MCF 10A (cell line): ENCODE results near the gene PLSCR5. TPM values are rescaled to one million over a fixed set of nuclear protein-coding genes. Genes with fewer than 3 reads are reported as not detected.

Experiments used
- BruUV-seq: library from RNA; stranded (reverse); fragments of 400-500 nt; replicated peaks from 2 replicates; lab custom pipeline; 2021; lab: Mats Ljungman, UMichigan
- CTCF ChIA-PET: fragments of 300-600 bp; sonication (Branson Sonifier 250); formaldehyde crosslinking; extraction: SDS; loops from one replicate; lab custom pipeline; 2021; ENCODE audit warnings: antibody characterized with exemption, inconsistent platforms; lab: Yijun Ruan, JAX
- POLR2A ChIA-PET: fragments of 300-600, 350-650 bp; sonication (Branson Sonifier 250); formaldehyde crosslinking; extraction: SDS; loops from one replicate; lab custom pipeline; 2020; ENCODE audit warnings: antibody characterized with exemption, inconsistent platforms; lab: Yijun Ruan, JAX
- DNase-seq: peaks from one replicate; pipeline ENCODE4 v3.0.0-alpha.2; 2018; ENCODE audit not compliant: unreplicated experiment
- H3K27ac Mint-ChIP-seq: one replicate; pipeline ENCODE4 v1.8.0; 2022; ENCODE audit warnings: mild to moderate bottlenecking, low read depth, mixed read lengths; ENCODE audit not compliant: unreplicated experiment
- H3K27me3 Mint-ChIP-seq: one replicate; pipeline ENCODE4 v1.8.0; 2022; ENCODE audit warnings: mixed read lengths; ENCODE audit not compliant: insufficient read depth, unreplicated experiment
- H3K36me3 Mint-ChIP-seq: one replicate; pipeline ENCODE4 v1.8.0; 2022; ENCODE audit warnings: mild to moderate bottlenecking, moderate library complexity, mixed read lengths; ENCODE audit not compliant: insufficient read depth, unreplicated experiment
- H3K4me1 Mint-ChIP-seq: one replicate; pipeline ENCODE4 v1.8.0; 2022; ENCODE audit warnings: mixed read lengths; ENCODE audit not compliant: insufficient read depth, unreplicated experiment
- H3K4me3 Mint-ChIP-seq: one replicate; pipeline ENCODE4 v1.8.0; 2022; ENCODE audit warnings: mild to moderate bottlenecking, moderate library complexity, mixed read lengths; ENCODE audit not compliant: unreplicated experiment
- H3K9me3 Mint-ChIP-seq: one replicate; pipeline ENCODE4 v1.8.0; 2022; ENCODE audit warnings: mixed read lengths; ENCODE audit not compliant: unreplicated experiment
- intact Hi-C: fragments of 100-400 bp; cut with micrococcal nuclease; formaldehyde crosslinking; loops from 2 replicates; pipeline ENCODE4 v1.14.1; 2022
- total RNA-seq: library from RNA; stranded (reverse); gene quantifications from 2 replicates; pipeline ENCODE4 v1.2.3, GENCODE V29; 2022
- TF ChIP-seq, protein P1 (sequence below): fragments of 200-600 bp; IDR thresholded peaks from one replicate; pipeline ENCODE4 v1.8.0; 2022; ENCODE audit warnings: antibody characterized with exemption, mild to moderate bottlenecking; ENCODE audit not compliant: unreplicated experiment

The PLSCR5 gene
- total RNA-seq, 1 experiment from 2014 or later, result not detected

DNA sequence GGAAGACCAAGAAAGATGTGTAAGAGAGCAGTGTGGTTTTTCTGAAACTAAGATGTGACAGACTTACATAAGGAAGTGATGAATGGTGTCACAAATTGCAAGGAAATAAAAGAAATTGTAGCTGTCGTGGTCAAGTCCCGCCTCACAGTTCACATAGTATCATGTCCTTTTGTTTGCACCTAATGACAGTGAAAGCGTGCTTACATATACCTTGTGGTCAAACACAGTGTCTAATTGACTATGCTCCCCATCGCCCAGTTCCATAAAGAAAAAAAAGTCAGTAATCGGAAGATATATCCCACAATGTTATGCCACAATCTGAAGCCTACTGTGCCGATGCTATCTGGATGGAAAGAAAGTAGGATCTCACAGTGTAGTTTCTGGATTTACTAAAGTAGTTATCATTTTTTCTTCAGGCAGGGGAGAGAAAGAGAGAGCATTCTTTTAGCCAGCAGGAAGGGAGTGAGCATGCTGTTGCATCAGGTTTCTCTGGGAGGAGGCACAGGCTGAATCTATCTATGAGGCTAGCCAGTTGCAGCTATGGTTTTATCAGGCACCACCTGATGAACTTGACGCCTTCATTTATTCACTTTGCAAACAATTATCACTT is 50.9 kb downstream of the PLSCR5 start:
- BruUV-seq, result no TSS peak
- ChIA-PET CTCF (interaction anchor here (0.6 to 1.0 kb wide), 2 partner anchors 23 to 322 kb away, joined by 3 to 4 read pairs; no protein-coding TSS in a partner anchor), POLR2A (interaction anchor here (1.2 to 2.2 kb wide), 2 partner anchors 10 to 48 kb away, joined by 3 to 11 read pairs; partner anchors contain the start of gene PLSCR1)
- TF ChIP-seq, protein P1, sequence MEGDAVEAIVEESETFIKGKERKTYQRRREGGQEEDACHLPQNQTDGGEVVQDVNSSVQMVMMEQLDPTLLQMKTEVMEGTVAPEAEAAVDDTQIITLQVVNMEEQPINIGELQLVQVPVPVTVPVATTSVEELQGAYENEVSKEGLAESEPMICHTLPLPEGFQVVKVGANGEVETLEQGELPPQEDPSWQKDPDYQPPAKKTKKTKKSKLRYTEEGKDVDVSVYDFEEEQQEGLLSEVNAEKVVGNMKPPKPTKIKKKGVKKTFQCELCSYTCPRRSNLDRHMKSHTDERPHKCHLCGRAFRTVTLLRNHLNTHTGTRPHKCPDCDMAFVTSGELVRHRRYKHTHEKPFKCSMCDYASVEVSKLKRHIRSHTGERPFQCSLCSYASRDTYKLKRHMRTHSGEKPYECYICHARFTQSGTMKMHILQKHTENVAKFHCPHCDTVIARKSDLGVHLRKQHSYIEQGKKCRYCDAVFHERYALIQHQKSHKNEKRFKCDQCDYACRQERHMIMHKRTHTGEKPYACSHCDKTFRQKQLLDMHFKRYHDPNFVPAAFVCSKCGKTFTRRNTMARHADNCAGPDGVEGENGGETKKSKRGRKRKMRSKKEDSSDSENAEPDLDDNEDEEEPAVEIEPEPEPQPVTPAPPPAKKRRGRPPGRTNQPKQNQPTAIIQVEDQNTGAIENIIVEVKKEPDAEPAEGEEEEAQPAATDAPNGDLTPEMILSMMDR, result no peak
- no peaks in the 10 kb centered on the region for H3K36me3 Mint-ChIP-seq
- H3K4me1 Mint-ChIP-seq, result peaks cover 28% of the 10 kb centered on the region
- H3K27me3 Mint-ChIP-seq, result no peaks in the 10 kb centered on the region
- no peaks in the 10 kb centered on the region for H3K9me3 Mint-ChIP-seq
- no peak for DNase-seq
- intact Hi-C loops, result no loop called here
- H3K4me3 Mint-ChIP-seq, result no peak overlapping the region
- peak overlapping the region; percentile 9 for H3K27ac Mint-ChIP-seq

DNA sequence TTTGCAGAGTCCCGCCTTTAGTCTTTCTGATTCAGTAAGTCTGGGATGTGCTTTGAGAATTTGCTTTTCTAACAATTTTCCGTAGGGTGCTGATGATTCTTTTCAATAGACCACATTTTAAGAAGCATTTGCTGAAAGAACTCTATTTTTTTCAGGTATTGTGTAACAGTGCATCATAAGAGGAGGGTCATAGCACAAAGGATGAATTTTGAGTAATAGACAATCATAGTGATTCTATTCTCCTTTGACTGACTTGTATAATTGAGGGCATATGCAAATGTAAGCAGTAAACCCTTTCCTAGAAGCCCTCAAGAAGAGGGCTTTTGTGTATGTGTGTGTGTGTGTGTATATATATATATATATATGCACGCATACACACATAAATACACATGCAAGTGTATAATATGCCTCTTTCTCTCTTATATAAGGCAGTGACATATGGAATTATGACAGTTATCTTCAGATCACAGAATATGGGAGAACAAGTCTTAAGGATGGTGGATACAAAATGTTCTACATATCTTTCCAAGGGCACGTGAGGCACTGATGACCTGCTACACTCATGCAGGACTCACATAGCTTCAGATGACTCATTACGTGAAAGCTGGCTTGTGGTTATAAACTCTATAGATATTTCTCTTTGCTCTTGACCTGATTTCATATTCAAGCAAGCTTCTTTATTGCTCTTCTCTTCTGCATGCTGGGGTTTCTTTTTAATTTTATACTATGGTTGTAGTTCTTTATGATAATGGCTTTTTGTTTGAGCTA is 54.2 kb downstream of the PLSCR5 start:
- POLR2A ChIA-PET, result interaction anchor here (0.7 to 1.5 kb wide), 7 partner anchors 8 to 238 kb away, joined by 3 to 5 read pairs (median 4); no protein-coding TSS in a partner anchor

DNA sequence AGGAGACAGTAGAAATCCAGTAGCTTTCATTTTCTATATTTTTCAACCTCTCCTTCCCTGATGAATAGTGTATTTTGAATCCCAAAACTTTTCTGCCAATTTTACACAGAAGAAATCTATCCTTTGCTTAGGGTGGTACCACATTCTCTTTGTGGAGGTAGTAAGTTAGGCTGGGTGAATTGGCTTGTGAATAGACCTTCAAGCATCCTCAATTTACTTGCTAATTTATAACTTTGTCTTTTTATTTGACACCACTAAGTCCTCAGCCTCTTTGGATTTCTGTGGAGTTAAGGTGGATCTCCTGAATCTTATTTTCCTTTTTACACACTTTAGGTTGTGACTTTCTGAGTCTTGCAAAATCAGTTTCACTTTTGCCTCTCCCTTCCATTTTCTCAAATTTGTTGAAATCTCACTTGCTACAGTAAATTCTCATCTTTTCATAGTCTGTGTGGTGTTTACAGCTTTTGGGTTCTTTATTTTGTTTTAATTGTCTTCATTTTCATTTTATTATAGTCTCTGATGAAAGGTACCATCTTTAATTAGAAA is 55.0 kb downstream of the PLSCR5 start:
- DNase-seq, result no peak

More for the DNA sequence above, 54.2 kb downstream of the PLSCR5 start:
- no TSS peak for BruUV-seq
- H3K9me3 Mint-ChIP-seq, result no peaks in the 10 kb centered on the region
- TF ChIP-seq, protein P1, result no peak
- no peaks in the 10 kb centered on the region for H3K27me3 Mint-ChIP-seq
- CTCF ChIA-PET, result interaction anchor here (0.6 to 1.4 kb wide), 5 partner anchors 10 to 609 kb away, joined by 3 to 7 read pairs (median 4); no protein-coding TSS in a partner anchor
- H3K27ac Mint-ChIP-seq, result peak overlapping the region; percentile 14
- H3K4me1 Mint-ChIP-seq, result peaks cover 28% of the 10 kb centered on the region
- H3K36me3 Mint-ChIP-seq, result no peaks in the 10 kb centered on the region
- H3K4me3 Mint-ChIP-seq, result peak overlapping the region; percentile 1
- intact Hi-C loops, result no loop called here
- DNase-seq, result peak; percentile 80

More for the DNA sequence above, 55.0 kb downstream of the PLSCR5 start:
- intact Hi-C loops, result no loop called here
- TF ChIP-seq, protein P1, result no peak
- H3K36me3 Mint-ChIP-seq, result no peaks in the 10 kb centered on the region
- peak overlapping the region; percentile 0 for H3K27ac Mint-ChIP-seq
- ChIA-PET POLR2A (interaction anchor here (1.4 kb wide), 1 partner anchor 47 kb away, joined by 4 read pairs; no protein-coding TSS in a partner anchor), CTCF (no interaction called here)
- peak overlapping the region; percentile 1 for H3K4me3 Mint-ChIP-seq
- H3K9me3 Mint-ChIP-seq, result no peaks in the 10 kb centered on the region
- H3K27me3 Mint-ChIP-seq, result no peaks in the 10 kb centered on the region
- H3K4me1 Mint-ChIP-seq, result peaks cover 28% of the 10 kb centered on the region
- BruUV-seq, result no TSS peak
